CD1c-positive myeloid dendritic cell (primary cell): Measurements from ENCODE around the gene SH3PXD2A.

ENCODE experiments used
- DNase-seq: peaks from one replicate; pipeline ENCODE4 v3.0.0-alpha.2; 2016; ENCODE audit errors: extremely low spot score

Gene SH3PXD2A

DNA sequence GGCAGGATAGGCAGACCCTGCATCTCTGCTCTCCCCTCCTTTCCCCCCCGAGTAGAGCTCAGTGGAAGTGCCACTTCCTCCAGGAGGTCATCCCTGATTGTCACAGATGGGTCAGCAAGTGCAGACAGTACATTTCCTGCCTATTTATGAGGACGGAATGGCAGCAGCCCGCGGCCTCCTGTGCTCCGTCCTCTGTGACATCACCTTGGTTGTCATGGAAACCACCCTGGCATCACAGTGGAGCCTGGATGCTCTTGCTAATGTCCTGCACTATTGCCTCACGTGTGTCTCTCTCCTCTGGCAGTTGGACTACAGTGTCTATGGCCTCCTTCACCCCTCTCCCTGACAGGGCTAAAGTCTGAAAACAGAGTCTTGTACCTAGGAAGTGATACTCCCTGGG, 148.6 kb downstream of the SH3PXD2A start:
- DNase-seq: no peak

GRCh38 chr10:103706047-103706446, 149.3 kb downstream of the SH3PXD2A start:
- no peak for DNase-seq

DNA sequence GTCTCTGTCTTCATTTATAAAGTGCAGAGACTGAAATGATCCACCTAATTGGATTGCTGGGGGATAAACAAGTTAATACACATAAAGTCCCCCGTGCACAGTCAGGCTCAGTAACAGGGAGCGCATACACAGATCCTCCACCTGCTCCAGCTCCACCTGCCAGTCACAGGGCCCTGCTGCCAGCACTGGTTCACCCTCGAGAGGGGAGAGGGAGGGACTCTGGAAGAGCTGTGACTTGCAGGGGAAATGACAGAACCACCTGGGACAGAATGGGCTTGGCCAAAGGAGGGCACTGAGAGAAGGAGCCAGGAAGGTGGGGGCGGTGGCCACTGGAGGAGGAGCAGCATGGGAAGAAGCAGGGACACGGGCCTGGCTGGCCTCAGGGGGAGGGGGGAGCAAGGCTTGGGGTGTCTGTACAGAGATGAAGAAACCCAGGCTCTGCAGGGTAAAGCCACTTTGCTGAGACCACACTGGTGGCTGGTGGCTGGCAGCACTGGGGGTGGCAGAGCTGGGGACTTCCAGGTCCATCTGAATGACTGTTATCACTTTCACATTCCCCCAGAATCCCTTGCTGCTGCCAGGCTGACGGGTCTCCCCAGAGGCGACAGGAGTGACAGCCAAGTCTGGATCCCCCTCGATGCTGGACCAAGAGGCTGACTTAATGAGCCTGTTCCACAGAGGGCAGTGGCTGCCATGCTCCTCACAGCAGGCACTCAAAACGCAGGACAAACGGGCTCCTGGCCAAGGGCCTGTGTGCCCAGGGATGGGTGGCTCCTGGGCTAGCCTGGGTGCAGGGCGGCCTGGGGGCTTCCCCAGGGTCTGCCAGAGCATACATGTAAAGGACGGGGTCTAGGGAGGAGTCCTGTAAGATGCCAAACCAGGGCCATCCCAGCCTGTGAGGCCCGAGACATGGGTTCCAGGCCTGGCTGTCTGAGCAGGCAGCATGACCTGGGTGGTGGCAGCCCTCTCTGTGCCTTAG, 151.1 kb downstream of the SH3PXD2A start:
- DNase-seq: no peak

GRCh38 chr10:103701380-103702222, 153.8 kb downstream of the SH3PXD2A start:
- no peak for DNase-seq

- no peak for DNase-seq
Observed at GRCh38 chr10:103700436-103700715, 155.0 kb downstream of the SH3PXD2A start.

GRCh38 chr10:103699611-103700435, 155.6 kb downstream of the SH3PXD2A start:
- DNase-seq: no peak

DNA sequence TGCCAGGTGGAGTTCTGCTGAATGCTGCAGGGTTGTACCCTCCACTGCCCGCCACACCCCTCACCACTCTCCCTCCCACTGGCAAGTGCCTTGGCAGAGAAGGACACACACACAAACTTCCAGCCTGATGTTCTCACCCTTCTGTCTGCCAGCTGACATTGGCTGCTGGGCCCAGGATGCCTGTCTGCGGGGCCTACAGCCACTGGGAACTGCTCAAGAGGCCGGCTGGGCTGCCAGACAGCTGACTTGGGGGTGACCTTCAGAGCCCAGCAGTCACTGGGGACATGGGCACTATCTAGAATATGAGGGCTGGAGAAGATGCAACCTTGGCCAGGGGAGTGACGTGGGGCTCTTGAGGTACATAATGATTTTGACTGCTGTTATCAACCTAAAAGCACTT, 157.1 kb downstream of the SH3PXD2A start:
- no peak for DNase-seq

- no peak for DNase-seq
Observed at GRCh38 chr10:103697787-103698186, 157.6 kb downstream of the SH3PXD2A start.

- peak; percentile 76 for DNase-seq
Observed at GRCh38 chr10:103696411-103697145, 158.8 kb downstream of the SH3PXD2A start.

DNA sequence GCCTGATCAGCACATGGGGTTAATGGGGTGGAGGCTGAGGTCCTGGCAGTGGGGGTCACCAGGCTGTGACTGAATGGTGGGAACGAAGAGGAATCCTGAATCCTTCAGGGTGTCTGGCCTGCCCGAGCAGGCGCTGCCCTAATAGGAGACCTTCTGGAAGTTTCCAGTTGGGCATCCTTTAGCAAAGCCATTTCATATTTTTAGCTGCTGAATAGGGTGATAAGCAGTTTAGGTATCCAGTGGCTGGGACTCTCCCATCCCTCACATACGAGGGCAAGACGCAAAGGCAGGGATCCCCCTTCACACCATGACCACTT, 159.3 kb downstream of the SH3PXD2A start:
- no peak for DNase-seq

DNA sequence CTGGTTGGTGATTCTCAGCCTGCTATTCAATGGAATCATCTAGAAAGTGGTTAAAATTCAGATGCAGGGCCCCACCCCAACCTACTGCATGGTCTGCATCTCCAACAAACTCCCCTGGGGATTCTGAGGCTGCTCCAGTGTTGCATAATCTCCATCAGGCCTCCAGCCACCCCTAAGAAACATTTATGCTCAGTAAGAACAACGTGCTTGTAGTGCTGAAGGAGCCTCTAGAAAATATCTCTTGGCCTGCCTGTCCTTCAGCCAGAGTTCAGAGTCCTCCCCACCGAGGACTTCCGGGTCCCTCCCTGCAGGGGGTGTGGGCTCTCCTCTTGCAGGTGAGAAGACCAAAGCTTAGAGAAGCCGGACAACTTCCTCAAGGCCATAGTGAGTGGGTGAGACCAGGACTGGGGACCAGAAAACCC, 159.8 kb downstream of the SH3PXD2A start:
- no peak for DNase-seq

DNA sequence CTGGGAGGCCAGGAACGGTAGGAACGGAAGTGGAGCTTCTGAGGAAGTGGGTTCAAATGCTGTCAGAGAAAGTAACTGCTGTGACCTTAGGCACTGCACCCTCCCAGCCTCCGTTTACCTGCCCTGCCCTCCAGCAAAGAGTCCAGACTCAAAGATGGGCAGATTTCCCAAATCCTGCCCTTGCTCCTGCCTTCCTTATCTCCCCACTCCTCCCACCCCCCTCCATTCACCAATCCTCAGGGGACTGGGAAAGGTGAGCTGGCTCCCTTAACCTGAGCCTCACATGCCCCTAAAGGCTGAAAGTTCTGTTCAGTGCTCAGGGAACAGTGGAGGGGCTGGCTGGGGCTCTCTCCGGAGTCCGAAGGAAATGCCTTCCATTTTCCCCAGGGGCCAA, 161.6 kb downstream of the SH3PXD2A start:
- no peak for DNase-seq

- DNase-seq: peak; percentile 43
Observed at GRCh38 chr10:103692952-103693811, 162.2 kb downstream of the SH3PXD2A start.

DNA sequence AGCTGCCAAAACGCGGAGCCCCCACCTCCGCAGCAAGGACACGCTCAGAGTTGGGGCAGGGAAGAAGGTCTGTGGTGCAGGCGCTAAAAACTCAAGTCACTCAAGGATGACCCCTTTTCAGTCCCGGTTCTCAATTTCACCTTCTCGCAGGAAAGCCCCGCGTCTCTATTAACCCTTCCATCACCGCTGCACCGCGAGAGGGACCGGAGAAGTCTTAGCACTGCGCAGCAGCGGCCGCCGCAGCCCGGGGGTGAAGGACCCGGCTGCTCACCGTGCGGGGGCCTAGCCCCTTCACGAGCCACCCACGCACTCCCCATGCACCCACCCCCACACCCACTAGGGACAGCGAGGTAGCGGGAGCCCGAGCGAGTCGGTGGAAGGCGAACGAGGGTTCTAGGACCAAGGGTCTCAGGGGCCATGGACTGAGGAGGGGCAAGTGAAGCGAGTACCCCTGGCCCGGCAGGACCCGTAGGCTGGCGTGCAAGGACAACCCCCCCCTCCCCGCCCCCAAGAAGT, 162.9 kb downstream of the SH3PXD2A start:
- peak; percentile 10 for DNase-seq

DNA sequence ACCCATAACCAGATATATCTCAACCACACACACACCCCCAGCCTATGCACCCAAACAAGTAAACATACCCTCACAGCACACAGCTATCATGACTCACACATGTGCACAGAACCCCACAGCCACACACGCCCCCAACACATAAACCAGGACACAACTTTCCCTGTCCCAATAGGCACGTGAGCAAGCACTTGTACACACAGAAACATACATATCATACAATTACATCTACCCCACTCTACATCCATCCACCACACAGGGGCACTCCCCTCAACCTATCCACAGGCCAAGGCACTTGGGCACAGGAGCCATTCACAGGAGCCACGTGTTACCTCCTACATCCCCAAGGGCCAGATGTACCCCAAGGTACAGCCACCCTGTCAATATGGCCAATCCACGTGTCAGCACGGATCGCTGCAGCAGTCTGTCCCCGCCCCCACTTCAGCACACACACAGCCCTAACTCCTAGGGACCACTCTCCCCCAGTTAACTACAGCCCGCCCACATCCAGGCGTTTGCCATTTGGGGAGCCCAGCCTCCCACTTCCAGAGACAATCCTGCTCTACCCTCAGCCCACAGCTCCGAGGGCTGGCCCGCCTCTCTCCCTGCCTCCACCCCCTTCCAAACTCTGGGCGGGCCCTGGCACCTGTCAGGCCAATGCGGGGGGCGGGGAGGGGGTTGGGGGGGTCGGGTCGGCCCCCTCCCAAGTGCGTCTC, 163.5 kb downstream of the SH3PXD2A start:
- DNase-seq: no peak

- no peak for DNase-seq
Observed at GRCh38 chr10:103691267-103691666, 164.1 kb downstream of the SH3PXD2A start.

DNA sequence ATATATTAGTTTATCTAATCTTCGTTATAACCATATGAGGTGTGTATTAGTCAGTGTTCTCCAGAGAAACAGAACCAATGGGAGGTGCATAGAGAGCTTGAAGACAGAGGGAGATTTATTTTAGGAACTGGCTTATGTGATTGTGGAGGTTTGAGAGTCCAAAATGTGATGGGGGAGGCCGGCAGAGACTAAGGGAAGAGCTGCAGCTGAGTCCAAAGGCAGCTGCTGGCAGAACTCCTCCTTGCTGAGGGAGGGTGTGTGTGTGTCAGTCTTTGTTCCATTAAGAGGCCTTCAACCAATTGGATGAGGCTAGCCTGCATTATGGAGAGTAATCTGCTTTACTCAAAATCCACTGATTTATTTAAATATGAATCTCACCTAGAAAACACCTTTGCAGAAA, 165.1 kb downstream of the SH3PXD2A start:
- no peak for DNase-seq

GRCh38 chr10:103688491-103688890, 166.9 kb downstream of the SH3PXD2A start:
- DNase-seq: no peak

DNA sequence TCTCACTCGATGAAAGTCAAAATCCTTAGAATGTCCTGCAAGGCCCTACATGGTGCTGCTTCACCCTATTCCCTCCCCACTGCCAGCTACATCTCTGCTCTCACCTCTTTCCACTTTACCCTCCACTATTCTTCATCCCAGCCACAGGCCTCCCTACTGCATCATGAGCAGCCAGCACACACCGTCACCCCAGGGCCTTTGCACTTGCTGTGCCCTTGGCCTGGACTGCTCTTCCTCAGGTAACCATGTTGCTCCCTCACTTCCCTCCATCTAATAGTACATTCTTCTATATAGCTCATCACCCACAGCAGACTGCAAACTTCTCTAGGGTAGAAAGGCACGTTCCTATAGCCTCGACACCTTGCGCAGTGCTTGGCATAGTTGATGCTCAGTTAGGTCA, 167.7 kb downstream of the SH3PXD2A start:
- no peak for DNase-seq

DNA sequence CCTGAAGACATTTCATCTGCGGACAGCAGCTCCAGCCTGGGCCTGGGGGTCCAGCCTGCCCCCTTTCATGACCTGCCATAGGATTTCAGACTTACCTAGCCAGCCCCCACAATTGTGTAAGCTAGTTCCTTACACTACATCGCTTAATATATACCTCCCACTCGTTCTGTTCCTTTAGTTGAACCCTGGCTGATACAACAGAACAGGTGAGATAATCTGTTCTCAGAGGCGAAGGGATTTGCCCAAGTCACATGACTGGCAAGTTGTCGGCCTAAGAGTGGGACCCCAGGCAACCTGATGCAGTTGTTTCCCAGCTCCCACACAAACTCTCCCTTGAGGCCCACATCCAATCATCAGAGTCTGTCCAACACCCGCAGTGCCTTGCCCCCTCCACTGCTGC, 168.2 kb downstream of the SH3PXD2A start:
- no peak for DNase-seq
